A549 (cell line): ENCODE data around the gene ADAMTSL4. TPM values are rescaled to one million over a fixed set of nuclear protein-coding genes. Genes with fewer than 3 reads are reported as not detected.

Experiments used
- ATAC-seq, 2 experiments: fragments of 200-7000 bp in 1 of 2; fragments of >200 bp in 1 of 2; cut with Nextera tagmentation in 1 of 2; cut with Tn5 transposase in 1 of 2; 3 replicates each; pipeline versions ENCODE4 v1.8.0 to v1.9.1; 2018 to 2020; ENCODE audit warnings: mild to moderate bottlenecking in 1 of 2, moderate library complexity in 1 of 2
- CTCF ChIA-PET: fragments of 300-600 bp; sonication (Branson Sonifier 250); formaldehyde crosslinking; extraction: SDS; loops from one replicate; lab custom pipeline; 2021; ENCODE audit warnings: antibody characterized with exemption, inconsistent platforms; lab: Yijun Ruan, JAX
- POLR2A ChIA-PET: fragments of 350-600 bp; formaldehyde crosslinking; extraction: SDS; loops from one replicate; lab custom pipeline; 2021; ENCODE audit warnings: antibody characterized with exemption, inconsistent platforms; lab: Yijun Ruan, JAX
- DNase-seq, 2 experiments: peaks; one replicate each; pipeline versions ENCODE4 v3.0.0 to v3.0.0-alpha.2; 2011 to 2016; ENCODE audit warnings: low read depth in 1 of 2, low spot score in 1 of 2
- FAIRE-seq: peaks from 2 replicates; lab custom pipeline; 2011; peaks lifted over from hg19 to GRCh38; lab: Jason Lieb, UNC
- H3K27ac ChIP-seq, 2 experiments: fragments of >200 bp; sonication (Bioruptor Twin); formaldehyde crosslinking; 3 replicates each; pipeline ENCODE4 v1.5.1; 2016 to 2017
- H3K4me1 ChIP-seq: fragments of >200 bp; sonication (Bioruptor Twin); formaldehyde crosslinking; 3 replicates; pipeline ENCODE4 v1.6.1; 2016
- H3K4me2 ChIP-seq: fragments of >200 bp; sonication (Bioruptor Twin); formaldehyde crosslinking; 3 replicates; pipeline ENCODE4 v1.6.1; 2016
- H3K4me3 ChIP-seq: fragments of >200 bp; sonication (Bioruptor Twin); formaldehyde crosslinking; 3 replicates; pipeline ENCODE4 v1.5.1; 2016
- H3K9me3 ChIP-seq: fragments of >200 bp; sonication (Bioruptor Twin); formaldehyde crosslinking; 3 replicates; pipeline ENCODE4 v1.6.1; 2016
- BHLHE40 ChIP-seq: IDR thresholded peaks from 2 replicates; pipeline ENCODE4 v1.6.1; 2012; ENCODE audit warnings: low read depth, low read length, inconsistent platforms
- CBX2 ChIP-seq: fragments of 200-600 bp; sonication (generic); IDR thresholded peaks from 2 replicates; pipeline ENCODE4 v1.6.1; 2016; ENCODE audit warnings: low read depth, mild to moderate bottlenecking, borderline replicate concordance
- CTCF ChIP-seq: fragments of >200 bp; sonication (Bioruptor Twin); formaldehyde crosslinking; IDR thresholded peaks from 3 replicates; pipeline ENCODE4 v1.5.1; 2016
- ESRRA ChIP-seq: fragments of 150-350 bp; IDR thresholded peaks from 2 replicates; pipeline ENCODE4 v1.6.1; 2014; ENCODE audit warnings: mild to moderate bottlenecking, low read length, borderline replicate concordance
- FOSB ChIP-seq: fragments of 250-450 bp; sonication (Bioruptor Pico); IDR thresholded peaks from 2 replicates; pipeline ENCODE4 v1.5.0; 2020; ENCODE audit warnings: mild to moderate bottlenecking, moderate library complexity
- FOXS1 ChIP-seq: fragments of 250-450 bp; sonication (Bioruptor Pico); IDR thresholded peaks from 2 replicates; pipeline ENCODE4 v1.5.0; 2020; ENCODE audit warnings: mild to moderate bottlenecking, moderate library complexity
- HDAC2 ChIP-seq: fragments of 200-600 bp; sonication (generic); IDR thresholded peaks from 2 replicates; pipeline ENCODE4 v1.6.1; 2016
- HES2 ChIP-seq: fragments of >200 bp; sonication (Bioruptor Twin); formaldehyde crosslinking; IDR thresholded peaks from 2 replicates; pipeline ENCODE4 v1.6.1; 2016
- HEYL ChIP-seq: fragments of 250-450 bp; sonication (Bioruptor Pico); IDR thresholded peaks from 2 replicates; pipeline ENCODE4 v1.8.0; 2021; ENCODE audit warnings: mild to moderate bottlenecking, moderate library complexity
- HMGXB4 ChIP-seq: fragments of 250-450 bp; sonication (Bioruptor Pico); IDR thresholded peaks from 2 replicates; pipeline ENCODE4 v1.5.0; 2021; ENCODE audit warnings: mild to moderate bottlenecking, moderate library complexity, borderline replicate concordance
- HOXA7 ChIP-seq: fragments of 250-450 bp; sonication (Bioruptor Pico); IDR thresholded peaks from 2 replicates; pipeline ENCODE4 v1.5.0; 2020; ENCODE audit warnings: mild to moderate bottlenecking, moderate library complexity
- JUN ChIP-seq, 2 experiments: fragments of >200 bp; sonication (Bioruptor Twin); formaldehyde crosslinking; IDR thresholded peaks; 2 replicates in 1 of 2; 3 replicates in 1 of 2; pipeline ENCODE4 v1.6.1; 2016 to 2017
- JUNB ChIP-seq: fragments of >200 bp; sonication (Bioruptor Twin); formaldehyde crosslinking; IDR thresholded peaks from 2 replicates; pipeline ENCODE4 v1.6.1; 2016
- MAX ChIP-seq: IDR thresholded peaks from 2 replicates; pipeline ENCODE4 v1.6.1; 2012
- NPAS2 ChIP-seq: fragments of 250-450 bp; sonication (Bioruptor Pico); IDR thresholded peaks from 2 replicates; pipeline ENCODE4 v1.8.0; 2022; ENCODE audit warnings: mild to moderate bottlenecking, moderate library complexity, borderline replicate concordance
- POLR2A ChIP-seq: IDR thresholded peaks from 2 replicates; pipeline ENCODE4 v1.6.1; 2012; ENCODE audit warnings: mild to moderate bottlenecking, low read length
- POLR2AphosphoS2 ChIP-seq: conservative IDR thresholded peaks from 2 replicates; pipeline ENCODE4 v1.6.1; 2012; ENCODE audit warnings: low read length, improper control_type of control experiment, inconsistent platforms
- REST ChIP-seq: fragments of 200-600 bp; sonication (generic); IDR thresholded peaks from 2 replicates; pipeline ENCODE4 v1.6.1; 2016; ENCODE audit warnings: antibody characterized with exemption, mild to moderate bottlenecking, moderate library complexity
- RNF2 ChIP-seq: fragments of 200-600 bp; sonication (generic); IDR thresholded peaks from 2 replicates; pipeline ENCODE4 v1.6.1; 2016; ENCODE audit warnings: low read depth, mild to moderate bottlenecking, antibody characterized with exemption, moderate library complexity, borderline replicate concordance
- TFCP2L1 ChIP-seq: fragments of 250-450 bp; sonication (Bioruptor Pico); IDR thresholded peaks from 2 replicates; pipeline ENCODE4 v1.5.0; 2021; ENCODE audit warnings: mild to moderate bottlenecking
- USF2 ChIP-seq: fragments of 450-650 bp; IDR thresholded peaks from 2 replicates; pipeline ENCODE4 v1.6.1; 2014; ENCODE audit warnings: antibody characterized with exemption
- ZC3H11A ChIP-seq: fragments of 450-650 bp; IDR thresholded peaks from 2 replicates; pipeline ENCODE4 v1.6.1; 2014; ENCODE audit warnings: antibody characterized with exemption, mild to moderate bottlenecking
- ZFP36 ChIP-seq: fragments of 450-650 bp; IDR thresholded peaks from 2 replicates; pipeline ENCODE4 v1.6.1; 2014; ENCODE audit warnings: borderline replicate concordance; ENCODE audit not compliant: partially characterized antibody
- WGBS: methylation state at CpG from one replicate; pipeline ENCODE4 v1.1.6; 2017; ENCODE audit errors: missing lambda C conversion rate; 5-methylcytosine and 5-hydroxymethylcytosine counted together
- polyA plus RNA-seq, 4 experiments: library from polyadenylated mRNA; depleted of rRNA in 3 of 4; stranded (reverse); fragments of >200 nt; fragmentation: RNase III in 1 of 4; extraction: RNeasy Plus Mini Kit Qiagen cat#74134 plus additional on column Dnase treatment in 1 of 4; gene quantifications; 2 replicates in 3 of 4; 3 replicates in 1 of 4; pipeline ENCODE4 v1.2.3, GENCODE V29; 2011 to 2017

Gene ADAMTSL4
- polyA plus RNA-seq, 2 of the 4 experiments (the other 2 are of a cell fraction) = 1.3 to 2.0 TPM

- ATAC-seq = no peak
- ChIA-PET POLR2A (interaction anchor here (1.0 to 7.6 kb wide), 4 partner anchors 11 to 130 kb away, joined by 3 to 201 read pairs (median 46); partner anchors contain the start of genes ENSA, GOLPH3L and MCL1), CTCF (interaction anchor here (0.9 to 11.6 kb wide), 4 partner anchors 12 to 57 kb away, joined by 3 to 210 read pairs (median 72); partner anchors contain the start of genes ENSA and MCL1)
- 96% methylated on average over 12 of the region's 12 CpGs for WGBS
- TF ChIP-seq NPAS2 (CRISPR knock-in tag) (no peak), ZC3H11A (no peak), ZFP36 (no peak), CTCF (no peak), POLR2A (no peak), BHLHE40 (no peak), POLR2AphosphoS2 (peak; percentile 22; the same call in 1 of the 2 replicates), FOSB (CRISPR knock-in tag) (peak; percentile 9; the same call in 1 of the 2 replicates), JUNB (no peak), HDAC2 (no peak), JUN (IDR thresholded peaks at IDR 0.05) (no peak), FOXS1 (no peak), TFCP2L1 (0 out of 2 replicates have a peak, but pooled peaks have one; percentile 24), HEYL (CRISPR knock-in tag) (no peak), RNF2 (no peak), HES2 (no peak), HMGXB4 (no peak), CBX2 (no peak), REST (no peak), MAX (no peak), USF2 (no peak), ESRRA (no peak), HOXA7 (CRISPR knock-in tag) (no peak; the same call in 1 of the 2 replicates)
- Histone ChIP-seq H3K4me2 (peak overlapping the region; percentile 65), H3K4me3 (no peak overlapping the region), H3K27ac (peak overlapping the region; percentile 79 to 99), H3K4me1 (peaks cover 85% of the 10 kb centered on the region), H3K9me3 (no peaks in the 10 kb centered on the region)
- DNase-seq = no peak
- FAIRE-seq = no peak
Measured at GRCh38 chr1:150566589-150567340, 17.6 kb downstream of the ADAMTSL4 start.
